Measurements from ENCODE around the gene ANK3. TPM values are rescaled to one million over a fixed set of nuclear protein-coding genes. Genes with fewer than 3 reads are reported as not detected.

Gene ANK3
- total RNA-seq, 1 donor = 248 TPM

GRCh38 chr10:60353519-60354258, 36.0 kb downstream of the ANK3 start:
- peak; percentile 41 for DNase-seq (ENCODE audit: low read depth)
- TF ChIP-seq CTCF (IDR thresholded peaks at IDR 0.05; ENCODE audit: insufficient read depth, low read length) = no peak
- H3K4me3 ChIP-seq (ENCODE audit: low read depth, low read length) = no peak overlapping the region

- TF ChIP-seq CTCF (IDR thresholded peaks at IDR 0.05; ENCODE audit: insufficient read depth, low read length) = no peak
- DNase-seq (ENCODE audit: low read depth) = no peak
Observed at GRCh38 chr10:60352105-60352504, 37.6 kb downstream of the ANK3 start.

DNA sequence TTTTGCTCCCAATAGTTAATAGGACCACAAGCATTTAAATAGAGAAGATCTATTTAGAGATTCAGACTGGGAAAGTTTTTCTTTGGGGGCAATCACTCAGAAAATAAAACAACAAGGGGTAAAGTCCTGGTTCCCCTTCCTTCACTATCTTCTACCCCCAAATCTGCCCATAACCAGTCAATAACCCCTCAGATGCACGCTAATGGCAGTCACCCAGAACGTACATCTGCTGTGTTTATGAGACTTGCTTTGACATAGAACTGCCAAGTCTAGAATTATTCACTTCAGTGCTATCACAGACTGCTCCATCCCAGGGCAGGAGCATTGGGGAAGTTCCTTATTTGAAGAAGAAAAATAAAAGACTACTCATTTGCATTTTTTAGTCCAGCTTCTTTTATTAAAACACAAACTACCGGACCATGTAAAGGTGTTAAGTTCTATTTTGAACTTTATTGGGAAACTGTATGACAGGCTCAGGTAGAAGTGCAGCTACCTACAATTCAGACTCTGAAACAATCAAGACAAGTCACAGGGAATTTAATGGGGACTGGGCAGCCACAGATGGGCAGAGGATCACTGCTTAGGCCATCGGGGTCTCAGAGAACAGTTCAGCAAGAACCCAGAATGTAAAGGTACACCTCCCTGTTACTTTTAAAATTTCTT, 38.4 kb downstream of the ANK3 start:
- no peak overlapping the region for H3K4me3 ChIP-seq (ENCODE audit: low read depth, low read length)
- no peak for TF ChIP-seq CTCF (IDR thresholded peaks at IDR 0.05; ENCODE audit: insufficient read depth, low read length)
- DNase-seq (ENCODE audit: low read depth) = no peak

More at GRCh38 chr10:60352105-60352504, 37.6 kb downstream of the ANK3 start:
- no peak overlapping the region for H3K4me3 ChIP-seq (ENCODE audit: low read depth, low read length)

GRCh38 chr10:60350400-60350799, 39.3 kb downstream of the ANK3 start:
- no peak overlapping the region for H3K4me3 ChIP-seq (ENCODE audit: low read depth, low read length)
- no peak for TF ChIP-seq CTCF (IDR thresholded peaks at IDR 0.05; ENCODE audit: insufficient read depth, low read length)
- DNase-seq (ENCODE audit: low read depth) = peak; percentile 64

DNA sequence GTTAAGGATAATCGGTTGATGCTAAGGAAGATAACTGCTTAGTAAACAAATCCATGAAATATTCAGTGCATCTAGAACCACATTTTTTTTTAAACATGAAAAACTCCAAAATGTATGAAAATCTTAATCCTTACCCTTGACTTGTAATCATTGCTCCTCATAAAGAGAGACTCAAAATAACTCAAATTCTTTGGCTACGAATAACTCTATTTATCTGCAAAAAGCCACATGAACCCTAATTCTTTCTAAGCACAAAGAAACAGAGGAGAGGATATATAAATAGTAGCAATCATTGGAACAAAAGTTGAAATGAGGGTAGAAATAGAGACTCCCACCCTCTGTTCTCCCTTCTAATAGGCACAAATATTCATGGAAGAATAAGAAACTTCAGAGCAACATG, 40.2 kb downstream of the ANK3 start:
- no peak overlapping the region for H3K4me3 ChIP-seq (ENCODE audit: low read depth, low read length)
- peak; percentile 45 for DNase-seq (ENCODE audit: low read depth)
- no peak for TF ChIP-seq CTCF (IDR thresholded peaks at IDR 0.05; ENCODE audit: insufficient read depth, low read length)

- no peak overlapping the region for H3K4me3 ChIP-seq (ENCODE audit: low read depth, low read length)
- TF ChIP-seq CTCF (IDR thresholded peaks at IDR 0.05; ENCODE audit: insufficient read depth, low read length) = no peak
- peak; percentile 72 for DNase-seq (ENCODE audit: low read depth)
Observed at GRCh38 chr10:60348982-60349381, 40.7 kb downstream of the ANK3 start.
